Measurements from ENCODE around the gene TGM1.

The TGM1 gene

DNA sequence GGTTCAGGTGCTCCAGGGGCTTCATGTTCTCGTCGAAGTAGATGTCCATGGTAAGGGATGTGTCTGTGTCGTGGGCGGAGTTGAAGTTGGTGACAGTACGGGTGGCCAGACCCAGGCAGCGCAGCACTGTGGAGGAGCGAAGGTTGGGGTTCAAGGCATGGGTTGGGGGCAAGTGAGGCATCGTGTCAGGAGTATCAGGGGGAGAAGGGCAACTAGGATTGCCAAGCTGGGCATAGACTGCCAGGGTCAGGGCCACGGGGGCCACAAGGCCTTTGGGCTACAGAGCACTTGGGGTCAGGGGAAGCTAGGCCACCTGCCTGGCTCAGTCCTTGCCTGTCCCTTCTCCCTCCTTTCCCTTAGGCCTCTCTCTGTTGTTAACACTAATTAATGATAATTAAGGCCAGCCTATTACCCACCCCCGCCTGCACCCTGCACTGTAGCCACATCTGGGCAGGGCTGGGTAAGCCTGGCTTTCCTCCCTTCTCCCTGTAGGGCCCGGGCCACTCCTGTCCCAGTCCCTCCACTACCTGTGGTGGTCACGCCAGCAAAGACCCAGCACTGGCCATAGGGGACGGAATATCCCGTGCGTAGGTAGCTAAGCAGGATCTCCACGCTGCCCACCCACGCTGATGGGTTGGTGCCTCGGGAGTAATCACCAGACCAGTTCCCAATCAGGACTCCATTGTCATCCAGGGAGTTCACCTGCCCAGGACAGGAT, 4.3 kb downstream of the TGM1 start:
- Histone ChIP-seq H3K9me3 (ENCODE audit: control insufficient read depth, insufficient read depth, low read depth, low read length) (no peaks in the 10 kb centered on the region), H3K27me3 (ENCODE audit: control insufficient read depth, insufficient read depth, low read length) (no peaks in the 10 kb centered on the region), H3K9ac (ENCODE audit: low read length) (no peak overlapping the region), H3K36me3 (ENCODE audit: control insufficient read depth, insufficient read depth, low read length) (peaks cover 5% of the 10 kb centered on the region; the same call in 1 of the 2 replicates), H3K4me1 (ENCODE audit: control insufficient read depth, insufficient read depth, low read length) (peaks cover 9% of the 10 kb centered on the region; the same call in 1 of the 2 replicates), H3K27ac (ENCODE audit: low read depth, low read length) (no peak overlapping the region), H3K4me3 (ENCODE audit: low read depth, low read length) (no peak overlapping the region)

DNA sequence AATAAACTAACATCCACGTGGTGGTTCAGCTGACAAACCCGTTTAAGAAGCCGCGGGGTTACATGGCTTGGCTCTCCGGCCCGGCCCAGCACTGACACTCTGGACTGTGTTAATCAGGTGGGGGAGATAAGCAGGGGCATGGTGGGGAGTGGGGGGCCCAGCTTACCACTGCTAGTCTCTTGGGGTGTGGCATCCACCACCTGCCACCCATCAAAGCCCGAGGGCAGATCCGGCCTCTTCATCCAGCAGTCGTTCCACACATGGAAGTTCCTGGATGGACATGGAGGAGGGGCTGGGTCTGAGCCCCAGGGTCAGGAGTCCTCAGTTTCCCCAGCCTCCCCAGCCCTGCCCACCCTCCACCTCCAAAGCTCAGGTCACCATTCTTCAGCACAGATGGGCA, 4.9 kb downstream of the TGM1 start:
- no peaks in the 10 kb centered on the region for H3K27me3 ChIP-seq (ENCODE audit: control insufficient read depth, insufficient read depth, low read length)
- H3K4me1 ChIP-seq (ENCODE audit: control insufficient read depth, insufficient read depth, low read length): peaks cover 7% of the 10 kb centered on the region; the same call in 1 of the 2 replicates
- no peak overlapping the region for H3K27ac ChIP-seq (ENCODE audit: low read depth, low read length)
- H3K9ac ChIP-seq (ENCODE audit: low read length): no peak overlapping the region
- peaks cover 5% of the 10 kb centered on the region; the same call in 1 of the 2 replicates for H3K36me3 ChIP-seq (ENCODE audit: control insufficient read depth, insufficient read depth, low read length)
- no peaks in the 10 kb centered on the region for H3K9me3 ChIP-seq (ENCODE audit: control insufficient read depth, insufficient read depth, low read depth, low read length)
- H3K4me3 ChIP-seq (ENCODE audit: low read depth, low read length): no peak overlapping the region

DNA sequence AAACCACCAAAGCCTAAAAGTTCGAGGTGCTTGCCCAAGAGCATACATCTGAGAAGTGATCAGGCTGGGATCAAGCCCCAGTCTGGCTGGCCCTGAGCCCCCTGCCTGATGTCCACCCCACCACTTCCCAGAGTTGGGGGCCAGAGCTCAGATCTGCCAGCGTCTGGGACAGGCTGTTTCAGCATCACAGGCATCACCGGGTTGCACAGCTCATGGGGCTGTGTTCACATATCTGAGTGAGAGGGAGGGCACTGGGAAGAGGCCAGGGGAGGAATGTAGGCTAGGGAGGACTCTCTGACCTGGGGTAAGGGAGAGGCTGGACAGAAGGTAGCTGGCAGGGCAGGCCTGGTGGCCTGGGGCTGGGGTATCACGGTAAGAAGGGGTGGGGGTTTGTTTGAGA, 6.0 kb downstream of the TGM1 start:
- Histone ChIP-seq H3K4me3 (ENCODE audit: low read depth, low read length) (no peak overlapping the region), H3K9ac (ENCODE audit: low read length) (no peak overlapping the region), H3K27me3 (ENCODE audit: control insufficient read depth, insufficient read depth, low read length) (no peaks in the 10 kb centered on the region), H3K36me3 (ENCODE audit: control insufficient read depth, insufficient read depth, low read length) (peaks cover 5% of the 10 kb centered on the region; the same call in 1 of the 2 replicates), H3K9me3 (ENCODE audit: control insufficient read depth, insufficient read depth, low read depth, low read length) (no peaks in the 10 kb centered on the region), H3K4me1 (ENCODE audit: control insufficient read depth, insufficient read depth, low read length) (peaks cover 7% of the 10 kb centered on the region; the same call in 1 of the 2 replicates), H3K27ac (ENCODE audit: low read depth, low read length) (no peak overlapping the region)

DNA sequence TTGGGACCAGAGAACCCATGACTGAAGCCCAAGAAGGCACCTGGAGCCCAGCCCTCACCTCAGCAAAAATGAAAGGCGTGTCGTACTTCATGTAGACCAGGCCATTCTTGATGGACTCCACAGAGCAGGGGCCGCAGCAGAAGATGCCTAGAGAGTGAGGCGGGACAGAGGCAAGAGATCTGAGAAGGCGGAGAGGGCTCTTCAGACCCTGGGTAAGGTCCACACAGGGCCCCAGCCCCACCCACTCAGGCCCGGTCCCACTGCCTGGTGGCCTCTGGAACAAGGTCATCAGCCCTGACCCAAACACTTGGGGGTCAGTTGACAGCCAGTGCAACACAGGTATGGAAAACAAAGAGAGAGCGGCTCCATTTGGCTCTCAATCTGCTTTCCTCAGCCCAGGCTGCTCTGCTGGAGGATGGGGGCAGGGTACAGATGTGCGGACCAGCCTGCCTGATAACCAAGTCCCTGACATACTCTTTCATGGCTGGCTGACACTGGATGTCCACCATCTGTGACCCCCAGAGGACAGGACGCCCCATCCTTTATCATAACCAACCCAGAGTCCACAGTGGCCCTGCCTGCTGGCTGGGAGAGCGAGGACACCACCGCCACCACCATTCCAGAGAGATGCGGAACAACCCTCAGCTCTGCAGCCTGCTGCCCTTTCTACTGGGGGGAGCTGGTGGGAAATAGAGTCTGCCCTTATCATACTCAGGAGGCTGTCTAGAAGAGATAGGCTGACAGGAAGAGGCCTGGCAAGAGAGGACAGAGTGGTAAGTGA, 6.9 kb downstream of the TGM1 start:
- Histone ChIP-seq H3K27ac (ENCODE audit: low read depth, low read length) (no peak overlapping the region), H3K36me3 (ENCODE audit: control insufficient read depth, insufficient read depth, low read length) (peaks cover 5% of the 10 kb centered on the region; the same call in 1 of the 2 replicates), H3K4me1 (ENCODE audit: control insufficient read depth, insufficient read depth, low read length) (peaks cover 7% of the 10 kb centered on the region; the same call in 1 of the 2 replicates), H3K9me3 (ENCODE audit: control insufficient read depth, insufficient read depth, low read depth, low read length) (no peaks in the 10 kb centered on the region), H3K9ac (ENCODE audit: low read length) (no peak overlapping the region), H3K4me3 (ENCODE audit: low read depth, low read length) (no peak overlapping the region), H3K27me3 (ENCODE audit: control insufficient read depth, insufficient read depth, low read length) (no peaks in the 10 kb centered on the region)

DNA sequence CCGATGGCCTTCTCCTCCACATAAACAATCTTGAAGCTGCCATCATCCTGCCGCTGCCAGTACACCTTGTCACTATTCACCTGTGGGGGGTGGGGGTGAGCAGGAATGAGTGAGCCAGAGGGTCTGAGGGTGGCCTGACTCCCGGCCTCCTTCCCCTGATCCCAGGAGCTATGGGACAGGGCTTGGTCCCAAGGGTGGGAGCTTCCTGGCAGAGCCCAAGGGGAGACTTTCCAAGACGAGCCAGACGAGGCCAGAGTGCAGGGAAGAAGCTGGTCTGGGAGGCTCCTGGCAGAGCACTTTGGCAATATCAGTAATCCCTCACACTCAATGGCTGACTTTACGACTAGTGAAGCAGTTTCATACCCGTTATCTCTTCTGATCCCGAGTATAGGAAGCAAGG, 7.5 kb downstream of the TGM1 start:
- Histone ChIP-seq H3K4me3 (ENCODE audit: low read depth, low read length) (no peak overlapping the region), H3K27me3 (ENCODE audit: control insufficient read depth, insufficient read depth, low read length) (no peaks in the 10 kb centered on the region), H3K36me3 (ENCODE audit: control insufficient read depth, insufficient read depth, low read length) (peaks cover 5% of the 10 kb centered on the region; the same call in 1 of the 2 replicates), H3K9ac (ENCODE audit: low read length) (no peak overlapping the region), H3K4me1 (ENCODE audit: control insufficient read depth, insufficient read depth, low read length) (peaks cover 7% of the 10 kb centered on the region; the same call in 1 of the 2 replicates), H3K9me3 (ENCODE audit: control insufficient read depth, insufficient read depth, low read depth, low read length) (no peaks in the 10 kb centered on the region), H3K27ac (ENCODE audit: low read depth, low read length) (no peak overlapping the region)

DNA sequence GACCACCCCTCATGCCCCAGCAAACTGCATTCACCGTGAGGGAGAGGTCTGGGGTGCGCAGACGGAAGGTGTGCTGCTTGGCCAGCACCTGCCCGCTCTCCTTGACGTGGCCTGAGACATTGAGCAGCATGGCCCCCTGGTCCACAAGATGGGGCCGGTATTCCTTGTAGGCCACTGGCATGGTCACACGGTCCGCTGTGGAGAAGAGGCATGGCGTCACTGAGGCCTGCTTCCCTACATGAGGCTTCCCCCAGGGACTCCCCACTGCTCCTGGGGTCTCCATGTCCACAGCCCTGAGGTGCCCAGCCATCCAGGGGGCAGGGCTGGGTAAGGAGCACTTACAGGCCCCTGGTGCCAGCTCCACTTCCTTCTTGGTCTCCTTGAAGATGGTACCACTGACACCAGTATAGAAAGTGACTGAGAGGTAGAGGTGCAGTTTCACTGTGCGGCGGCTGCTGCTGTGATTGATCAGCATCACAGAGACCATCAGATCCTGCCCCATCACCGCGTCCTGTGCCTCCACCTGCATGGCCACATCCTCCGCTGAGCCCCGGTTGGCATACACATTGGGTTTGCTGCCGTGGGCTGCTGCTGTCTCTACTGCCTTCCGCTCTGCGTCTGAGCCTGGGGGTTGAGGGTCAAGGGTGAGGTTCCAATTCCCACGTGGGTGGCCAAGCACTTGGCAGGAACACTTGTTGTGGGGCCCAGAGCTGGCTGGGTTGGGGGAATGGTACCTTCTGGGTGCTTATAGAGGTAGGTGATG, 8.2 kb downstream of the TGM1 start:
- peaks cover 5% of the 10 kb centered on the region; the same call in 1 of the 2 replicates for H3K36me3 ChIP-seq (ENCODE audit: control insufficient read depth, insufficient read depth, low read length)
- H3K4me1 ChIP-seq (ENCODE audit: control insufficient read depth, insufficient read depth, low read length): peaks cover 7% of the 10 kb centered on the region; the same call in 1 of the 2 replicates
- H3K27me3 ChIP-seq (ENCODE audit: control insufficient read depth, insufficient read depth, low read length): no peaks in the 10 kb centered on the region

DNA sequence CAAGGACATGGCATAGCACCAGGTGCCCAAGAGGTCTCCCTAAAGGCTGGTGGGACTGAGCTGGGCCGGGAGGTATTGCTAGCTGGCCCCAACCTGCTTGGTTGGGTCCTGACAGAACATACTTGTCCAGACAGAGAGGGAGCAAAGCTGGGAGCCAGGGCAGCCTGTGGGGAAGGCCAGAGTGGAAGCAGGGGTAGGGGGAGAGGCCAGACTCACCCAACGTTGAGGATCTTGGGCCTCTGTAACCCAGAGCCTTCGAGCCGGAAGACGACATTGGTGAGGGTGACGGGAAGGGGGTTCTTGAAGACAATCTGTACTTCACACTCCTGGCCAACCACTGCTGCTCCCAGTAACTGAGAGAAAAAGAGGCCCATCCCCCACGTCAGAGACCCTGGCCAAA, 9.0 kb downstream of the TGM1 start:
- H3K9me3 ChIP-seq (ENCODE audit: control insufficient read depth, insufficient read depth, low read depth, low read length): no peaks in the 10 kb centered on the region
- no peak overlapping the region for H3K27ac ChIP-seq (ENCODE audit: low read depth, low read length)
- H3K36me3 ChIP-seq (ENCODE audit: control insufficient read depth, insufficient read depth, low read length): peaks cover 5% of the 10 kb centered on the region; the same call in 1 of the 2 replicates
- H3K4me3 ChIP-seq (ENCODE audit: low read depth, low read length): no peak overlapping the region
- no peak overlapping the region for H3K9ac ChIP-seq (ENCODE audit: low read length)
- H3K27me3 ChIP-seq (ENCODE audit: control insufficient read depth, insufficient read depth, low read length): no peaks in the 10 kb centered on the region
- peaks cover 4% of the 10 kb centered on the region; the same call in 1 of the 2 replicates for H3K4me1 ChIP-seq (ENCODE audit: control insufficient read depth, insufficient read depth, low read length)

More for the DNA sequence above, 8.2 kb downstream of the TGM1 start:
- H3K27ac ChIP-seq (ENCODE audit: low read depth, low read length): no peak overlapping the region
- H3K9me3 ChIP-seq (ENCODE audit: control insufficient read depth, insufficient read depth, low read depth, low read length): no peaks in the 10 kb centered on the region
- H3K9ac ChIP-seq (ENCODE audit: low read length): no peak overlapping the region
- H3K4me3 ChIP-seq (ENCODE audit: low read depth, low read length): no peak overlapping the region

DNA sequence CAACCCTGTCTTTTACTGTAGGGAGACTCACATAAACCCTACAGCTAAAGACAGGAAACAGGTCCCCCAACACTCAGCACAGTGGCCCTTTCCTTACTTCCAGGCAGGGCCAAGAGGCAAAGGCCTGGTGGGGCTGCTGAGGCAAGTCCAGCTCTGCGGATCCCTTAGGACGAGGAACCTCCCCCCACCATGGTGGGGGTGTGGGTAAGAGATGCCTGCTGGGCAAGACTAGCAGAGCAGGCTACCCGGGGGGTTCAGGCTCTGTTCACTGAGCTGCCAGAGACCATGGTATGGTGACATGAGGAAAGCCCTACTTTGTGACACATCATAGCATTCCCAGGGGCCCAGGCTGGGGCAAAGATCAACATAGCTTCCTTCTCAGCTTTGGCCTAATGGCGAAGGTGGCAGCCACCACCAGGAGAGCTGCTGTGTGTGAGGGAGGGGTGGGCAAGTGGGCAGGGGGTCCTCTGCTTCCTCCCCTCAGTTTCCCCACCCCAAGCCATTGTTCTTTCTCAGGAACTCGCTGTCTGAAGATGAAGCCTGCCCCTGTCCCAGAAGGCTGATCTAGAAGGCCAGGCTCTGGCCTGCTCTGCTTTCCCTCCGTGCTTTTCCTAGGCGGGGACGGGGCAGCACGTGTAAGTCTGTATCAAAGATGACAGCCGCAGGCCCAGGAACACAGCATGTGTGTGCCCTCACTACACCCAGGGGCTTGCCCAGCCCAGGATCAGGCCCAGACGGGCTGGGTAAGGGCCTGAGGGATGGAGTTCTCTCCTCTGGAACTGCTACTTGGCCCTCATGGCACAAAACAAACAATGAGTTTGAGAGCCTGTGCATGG, 10.5 kb downstream of the TGM1 start:
- Histone ChIP-seq H3K9ac (ENCODE audit: low read length) (no peak overlapping the region), H3K27me3 (ENCODE audit: control insufficient read depth, insufficient read depth, low read length) (no peaks in the 10 kb centered on the region), H3K9me3 (ENCODE audit: control insufficient read depth, insufficient read depth, low read depth, low read length) (no peaks in the 10 kb centered on the region), H3K27ac (ENCODE audit: low read depth, low read length) (no peak overlapping the region), H3K4me1 (ENCODE audit: control insufficient read depth, insufficient read depth, low read length) (no peaks in the 10 kb centered on the region), H3K36me3 (ENCODE audit: control insufficient read depth, insufficient read depth, low read length) (peaks cover 5% of the 10 kb centered on the region; the same call in 1 of the 2 replicates), H3K4me3 (ENCODE audit: low read depth, low read length) (no peak overlapping the region)

DNA sequence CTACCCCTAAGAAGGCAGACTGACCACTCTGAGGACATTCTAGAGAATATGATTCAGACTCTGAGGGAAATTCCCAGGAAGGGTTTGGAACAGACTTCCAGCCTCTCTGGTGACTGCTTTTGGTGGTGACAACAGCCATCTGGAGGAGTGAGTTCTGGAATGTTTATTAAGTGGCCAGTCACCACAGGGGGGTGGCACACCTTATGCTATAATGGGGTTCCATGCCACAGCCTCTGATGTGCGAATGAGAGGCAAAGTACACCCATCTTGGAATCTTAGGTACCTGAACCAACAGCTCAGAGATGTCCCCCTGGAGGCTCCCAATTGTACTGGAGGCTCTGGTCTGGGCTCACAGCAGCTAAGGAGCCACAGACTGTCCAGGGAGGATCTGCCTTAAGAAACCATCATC, 11.1 kb downstream of the TGM1 start:
- Histone ChIP-seq H3K4me1 (ENCODE audit: control insufficient read depth, insufficient read depth, low read length) (no peaks in the 10 kb centered on the region), H3K4me3 (ENCODE audit: low read depth, low read length) (no peak overlapping the region), H3K27me3 (ENCODE audit: control insufficient read depth, insufficient read depth, low read length) (no peaks in the 10 kb centered on the region), H3K9me3 (ENCODE audit: control insufficient read depth, insufficient read depth, low read depth, low read length) (no peaks in the 10 kb centered on the region), H3K27ac (ENCODE audit: low read depth, low read length) (no peak overlapping the region), H3K9ac (ENCODE audit: low read length) (no peak overlapping the region), H3K36me3 (ENCODE audit: control insufficient read depth, insufficient read depth, low read length) (peaks cover 5% of the 10 kb centered on the region; the same call in 1 of the 2 replicates)

DNA sequence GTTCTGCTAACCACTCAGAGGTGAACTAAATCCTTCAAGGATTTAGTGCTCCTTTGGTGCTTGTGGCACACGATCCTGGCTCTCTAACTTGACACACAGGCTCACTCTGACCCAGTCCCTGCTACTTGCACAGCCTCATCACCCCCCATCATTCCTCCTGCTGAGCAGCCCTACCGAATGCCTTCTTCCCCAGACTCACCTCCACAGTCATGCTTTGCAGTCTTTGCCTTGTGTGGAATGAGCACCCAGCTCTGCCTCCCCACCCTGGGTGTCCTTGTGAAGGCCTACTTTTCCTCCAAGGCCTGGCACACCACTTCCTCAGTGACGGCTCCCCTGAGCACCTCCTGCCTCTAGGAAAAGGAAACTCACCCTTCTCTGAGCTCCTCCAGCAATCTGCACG, 12.6 kb downstream of the TGM1 start:
- H3K36me3 ChIP-seq (ENCODE audit: control insufficient read depth, insufficient read depth, low read length): peaks cover 5% of the 10 kb centered on the region; the same call in 1 of the 2 replicates
- no peak overlapping the region for H3K4me3 ChIP-seq (ENCODE audit: low read depth, low read length)
- no peaks in the 10 kb centered on the region for H3K9me3 ChIP-seq (ENCODE audit: control insufficient read depth, insufficient read depth, low read depth, low read length)
- H3K27ac ChIP-seq (ENCODE audit: low read depth, low read length): no peak overlapping the region
- H3K27me3 ChIP-seq (ENCODE audit: control insufficient read depth, insufficient read depth, low read length): no peaks in the 10 kb centered on the region
- H3K4me1 ChIP-seq (ENCODE audit: control insufficient read depth, insufficient read depth, low read length): no peaks in the 10 kb centered on the region
- no peak overlapping the region for H3K9ac ChIP-seq (ENCODE audit: low read length)
